ENCODE measurements around the gene STUM.

Gene STUM

GRCh38 chr1:226639631-226640061 is 91.1 kb downstream of the STUM start:
- TF ChIP-seq ZFX (IDR thresholded peaks at IDR 0.05), result no peak
- TF ChIP-seq, protein P1, sequence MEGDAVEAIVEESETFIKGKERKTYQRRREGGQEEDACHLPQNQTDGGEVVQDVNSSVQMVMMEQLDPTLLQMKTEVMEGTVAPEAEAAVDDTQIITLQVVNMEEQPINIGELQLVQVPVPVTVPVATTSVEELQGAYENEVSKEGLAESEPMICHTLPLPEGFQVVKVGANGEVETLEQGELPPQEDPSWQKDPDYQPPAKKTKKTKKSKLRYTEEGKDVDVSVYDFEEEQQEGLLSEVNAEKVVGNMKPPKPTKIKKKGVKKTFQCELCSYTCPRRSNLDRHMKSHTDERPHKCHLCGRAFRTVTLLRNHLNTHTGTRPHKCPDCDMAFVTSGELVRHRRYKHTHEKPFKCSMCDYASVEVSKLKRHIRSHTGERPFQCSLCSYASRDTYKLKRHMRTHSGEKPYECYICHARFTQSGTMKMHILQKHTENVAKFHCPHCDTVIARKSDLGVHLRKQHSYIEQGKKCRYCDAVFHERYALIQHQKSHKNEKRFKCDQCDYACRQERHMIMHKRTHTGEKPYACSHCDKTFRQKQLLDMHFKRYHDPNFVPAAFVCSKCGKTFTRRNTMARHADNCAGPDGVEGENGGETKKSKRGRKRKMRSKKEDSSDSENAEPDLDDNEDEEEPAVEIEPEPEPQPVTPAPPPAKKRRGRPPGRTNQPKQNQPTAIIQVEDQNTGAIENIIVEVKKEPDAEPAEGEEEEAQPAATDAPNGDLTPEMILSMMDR (conservative IDR thresholded peaks at IDR 0.05), result no peak

DNA sequence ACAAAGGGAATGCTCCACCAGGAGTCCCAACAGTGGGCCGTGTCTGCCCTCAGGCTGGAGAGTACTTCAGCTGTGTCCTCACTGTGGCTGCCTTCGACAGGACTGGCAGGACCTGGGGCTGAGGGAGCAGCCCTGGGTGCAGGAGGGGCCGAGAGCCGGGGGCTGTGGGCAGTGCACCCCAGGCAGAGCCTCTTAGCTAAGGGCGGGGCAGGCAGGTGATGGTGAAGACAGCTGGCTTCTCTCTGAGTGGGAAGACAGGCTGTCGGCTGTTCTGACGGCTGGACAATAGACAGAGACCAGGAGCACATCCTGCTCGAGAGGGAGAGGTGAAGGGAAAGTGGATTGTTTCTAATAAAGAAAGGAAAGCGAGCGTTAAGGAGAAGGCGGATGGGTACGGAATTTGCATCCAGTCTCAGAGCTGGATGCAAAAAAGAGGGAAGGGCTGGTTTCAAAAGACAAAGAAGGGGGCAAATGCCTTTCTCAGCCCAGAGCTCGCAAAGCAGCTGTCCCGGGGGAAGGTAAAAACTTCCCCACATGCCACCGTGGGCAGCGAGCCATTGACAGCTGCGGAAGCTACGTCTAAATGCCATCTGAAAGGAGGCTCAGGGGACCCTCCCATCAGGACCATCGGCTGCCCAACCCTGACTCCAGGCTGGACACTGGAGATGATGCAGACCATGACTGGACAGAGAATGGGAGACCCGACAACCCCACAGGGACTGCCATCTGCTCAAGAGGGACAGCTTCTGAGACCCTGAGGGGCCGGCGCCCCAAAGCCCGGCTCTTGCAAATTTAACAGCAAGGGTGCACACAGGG is 92.0 kb downstream of the STUM start:
- no peak overlapping the region for H3K27ac ChIP-seq

More at GRCh38 chr1:226639631-226640061, 91.1 kb downstream of the STUM start:
- H3K27ac ChIP-seq, result no peak overlapping the region

DNA sequence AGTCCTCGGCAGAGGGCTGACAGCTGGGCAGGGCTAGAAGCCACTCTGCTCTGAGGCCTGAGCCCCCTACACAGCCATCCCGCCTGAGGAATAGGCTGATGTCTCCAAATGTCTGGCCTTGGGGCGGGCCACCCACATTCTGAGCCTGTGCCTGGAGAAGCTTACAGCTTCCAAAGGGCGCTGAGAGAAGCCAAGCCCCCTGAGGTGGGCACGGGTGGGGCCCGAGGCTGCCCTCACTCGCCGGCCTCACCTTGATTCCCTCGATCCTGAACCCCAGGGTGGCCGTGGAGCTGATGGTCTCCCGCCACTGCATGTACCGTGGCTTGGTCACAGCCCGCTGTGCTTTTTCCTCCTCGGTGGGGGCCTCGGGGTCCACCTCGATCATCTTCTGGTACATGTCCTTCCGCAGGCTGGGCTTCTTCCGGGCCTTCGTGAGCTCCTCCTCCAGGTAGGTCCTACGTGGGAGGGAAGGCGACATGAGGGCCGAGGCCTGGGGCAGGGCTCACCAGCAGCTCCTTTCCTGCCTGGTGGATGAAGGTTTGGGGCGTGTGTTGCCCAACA is 93.2 kb downstream of the STUM start:
- TF ChIP-seq ZFX (IDR thresholded peaks at IDR 0.05), result no peak
- TF ChIP-seq, protein P1 (conservative IDR thresholded peaks at IDR 0.05), result no peak
- H3K27ac ChIP-seq, result no peak overlapping the region

More for the DNA sequence above, 92.0 kb downstream of the STUM start:
- TF ChIP-seq, protein P1 (conservative IDR thresholded peaks at IDR 0.05), result no peak

DNA sequence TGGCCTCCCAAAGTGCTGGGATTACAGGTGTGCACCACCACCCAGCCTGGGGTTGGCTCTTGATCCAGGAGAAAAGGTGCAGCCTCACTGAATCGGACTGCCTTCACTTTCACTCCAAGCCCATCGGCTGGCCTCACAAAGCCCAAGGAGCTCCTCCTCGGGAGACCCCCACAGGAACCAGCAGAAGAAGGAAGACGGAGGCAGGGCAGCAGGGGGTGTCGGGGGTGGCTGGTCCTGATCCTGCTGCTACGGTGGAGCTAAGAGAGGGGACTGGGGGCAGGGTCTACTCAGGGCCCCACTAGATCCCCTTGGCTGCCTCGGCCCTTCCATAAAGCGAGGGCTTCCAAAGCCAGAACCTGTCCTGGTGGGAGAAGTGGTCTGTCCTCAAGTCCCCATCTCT is 93.9 kb downstream of the STUM start:
- TF ChIP-seq, protein P1 (conservative IDR thresholded peaks at IDR 0.05), result no peak
- no peak for TF ChIP-seq ZFX (IDR thresholded peaks at IDR 0.05)
- no peak overlapping the region for H3K27ac ChIP-seq

- TF ChIP-seq, protein P1 (conservative IDR thresholded peaks at IDR 0.05), result no peak
- TF ChIP-seq ZFX (IDR thresholded peaks at IDR 0.05), result no peak
- no peak overlapping the region for H3K27ac ChIP-seq
These were observed 94.6 kb downstream of the STUM start for GRCh38 chr1:226643177-226643576.

DNA sequence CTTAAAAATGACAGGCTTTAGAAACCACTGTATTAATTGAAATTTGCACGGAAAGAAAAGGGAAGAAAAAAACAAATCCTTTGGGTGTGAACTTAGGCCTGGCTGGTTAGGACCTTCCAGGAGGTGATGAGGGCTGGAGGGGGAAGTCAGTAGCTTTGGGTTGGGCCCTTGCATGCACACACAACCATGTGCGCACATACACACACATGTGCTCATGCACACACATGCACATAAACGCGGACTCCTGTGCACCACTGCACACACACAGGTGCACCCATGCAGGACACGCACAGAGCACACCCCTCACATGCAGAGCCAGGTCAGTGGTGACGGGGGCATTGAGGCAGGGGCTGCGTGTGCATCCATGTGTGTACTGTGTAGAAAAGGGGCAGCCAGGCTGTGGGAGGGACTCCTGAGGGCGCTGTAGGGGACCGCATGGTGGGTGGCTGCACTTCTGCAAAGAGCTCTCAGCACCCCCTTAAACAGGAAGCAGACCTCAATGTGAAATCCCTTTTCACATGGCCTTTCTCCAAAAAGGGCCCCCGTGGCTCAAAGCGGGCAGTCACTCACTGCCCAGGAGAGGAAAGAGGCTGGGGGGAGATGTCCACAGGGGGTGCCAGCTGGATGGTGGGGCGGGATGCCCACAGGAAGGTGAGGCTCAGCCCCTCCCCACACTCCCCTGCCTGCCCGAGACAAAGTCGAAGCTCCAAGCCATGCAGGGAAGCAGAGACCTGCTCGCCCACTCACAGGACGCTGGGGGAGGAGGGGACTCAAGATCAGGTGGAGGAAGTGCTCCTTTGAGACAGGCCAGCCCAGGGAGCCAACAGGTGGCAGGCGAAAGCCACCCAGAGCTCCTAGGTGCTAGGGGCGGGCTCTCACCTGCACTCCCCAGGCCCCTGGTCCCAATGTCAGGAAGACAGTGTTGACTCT is 95.3 kb downstream of the STUM start:
- H3K27ac ChIP-seq, result no peak overlapping the region
- TF ChIP-seq, protein P1 (conservative IDR thresholded peaks at IDR 0.05), result no peak
- TF ChIP-seq ZFX (IDR thresholded peaks at IDR 0.05), result no peak
